Heart left ventricle (tissue), 16 donors: ENCODE data around the gene NDUFS3. TPM values are rescaled to one million over a fixed set of nuclear protein-coding genes. Genes with fewer than 3 reads are reported as not detected.
A peak's percentile ranks its signal among the peaks of the same experiment; 100 is the strongest.

Experiments used
- ATAC-seq, 4 donors: fragments of 200-7000 bp; cut with Tn5 transposase; one replicate each; pipeline ENCODE4 v1.9.1; 2020 to 2022; ENCODE audit warnings: moderate library complexity in 4 of 4, mild to moderate bottlenecking in 3 of 4, moderate number of reproducible peaks in 1 of 4
- DNase-seq, 5 donors: peaks; one replicate each; pipeline ENCODE4 v3.0.0-alpha.2; 2020
- H3K27ac ChIP-seq, 12 donors: fragments of 200-600 bp; sonication (generic) in 4 of 12; one replicate each; pipeline versions ENCODE4 v1.5.0 to v1.8.0; 2016 to 2022; ENCODE audit warnings: mild to moderate bottlenecking in 2 of 12
- H3K27me3 ChIP-seq, 9 donors: fragments of 200-600 bp; sonication (generic) in 2 of 9; one replicate each; pipeline versions ENCODE4 v1.5.1 to v1.8.0; 2016 to 2022; ENCODE audit warnings: mild to moderate bottlenecking in 3 of 9
- H3K36me3 ChIP-seq, 9 donors: fragments of 200-600 bp; sonication (generic) in 2 of 9; one replicate each; pipeline versions ENCODE4 v1.5.0 to v1.8.0; 2018 to 2022; ENCODE audit warnings: mild to moderate bottlenecking in 2 of 9
- H3K4me1 ChIP-seq, 12 donors: fragments of 200-600 bp; sonication (generic) in 4 of 12; one replicate each; pipeline versions ENCODE4 v1.5.0 to v1.8.0; 2016 to 2022; ENCODE audit warnings: mild to moderate bottlenecking in 3 of 12
- H3K4me3 ChIP-seq, 12 donors: fragments of 200-600 bp; sonication (generic) in 4 of 12; one replicate each; pipeline versions ENCODE4 v1.5.0 to v1.8.0; 2017 to 2022; ENCODE audit warnings: mild to moderate bottlenecking in 9 of 12, moderate library complexity in 4 of 12
- H3K9me3 ChIP-seq, 12 donors: fragments of 200-600 bp; sonication (generic) in 4 of 12; one replicate each; pipeline versions ENCODE4 v1.5.0 to v1.8.0; 2016 to 2022; ENCODE audit warnings: mild to moderate bottlenecking in 1 of 12
- POLR2A ChIP-seq, 2 donors: fragments of 450-650 bp; IDR thresholded peaks; one replicate each; pipeline ENCODE4 v1.6.1; 2017; ENCODE audit warnings: antibody characterized with exemption in 2 of 2, mild to moderate bottlenecking in 2 of 2, moderate library complexity in 2 of 2
- WGBS, 4 donors: extraction: QIAGEN DNeasy Blood & Tissue Kit in 2 of 4; methylation state at CpG; one replicate each; pipeline versions ENCODE4 v1.1.5 to v1.1.7; 2013 to 2018; 5-methylcytosine and 5-hydroxymethylcytosine counted together
- intact Hi-C, 10 donors: fragments of 100-400 bp; cut with DNase I; formaldehyde crosslinking; loops; one replicate each; pipeline versions ENCODE4 v1.11.1 to v1.14.2; 2022
- polyA plus RNA-seq, 2 donors: library from polyadenylated mRNA; stranded (reverse); fragments of 200-250 nt; gene quantifications; one replicate each; pipeline ENCODE4 v1.2.3, GENCODE V29; 2013
- total RNA-seq, 9 donors: library from RNA; depleted of rRNA in 2 of 9; stranded (reverse); fragments of >200 nt in 2 of 9; fragmentation: NEBNext Ultra II Directional in 3 of 9; extraction: Animal tissue kit (Norgen Biotek cat#: 25700) in 3 of 9; gene quantifications; one replicate each; pipeline versions ENCODE4 v1.1.0 to v1.2.4, GENCODE V29; 2016 to 2023
- TF ChIP-seq, protein P1 (sequence below), 12 donors: fragments of 200-600 bp; sonication (generic) in 4 of 12; IDR thresholded peaks; one replicate each; pipeline versions ENCODE4 v1.5.0 to v1.8.0; 2018 to 2022; ENCODE audit warnings: antibody characterized with exemption in 12 of 12, mild to moderate bottlenecking in 5 of 12
- donor health status: ischemic (EF 13 %, LVEDD 7.1; RV severe dilation, severe dysfunction).
- donor health status: healthy with polysubstance abuse.
- donor health status: DM: no; HTN: yes; CAD: no.
- donor health status: DM: no; HTN: no; CAD: no.
- donor health status: ischemic (EF 25% LVEDD 6.9; RV normal size, moderate dysfunction).
- donor health status: ischemic (EF 25% LVEDD 5.7; RV mildly dilated, moderate dysfunction).
- donor health status: healthy.
- donor health status: DM: yes; HTN: yes; CAD: no.
- donor health status: ischemic (EF 35%, LVEDD 5.7; RV mildly dilated, moderate dysfunction).
- donor health status: nonischemic (EF 11% LVEDD 7.7; RV severe dilation, severe dysfunction).
- donor health status: DM: yes; HTN: yes; CAD: no.
- donor health status: PGD.
- donor health status: ischemic (EF 29% LVEDD 5.4; RV normal size, mild dysfunction).
- donor health status: nonischemic (EF 23%, LVEDD 6.1; RV moderate dilation, normal function).

The NDUFS3 gene
- total and polyA plus RNA-seq, 11 donors: 134 to 478 (median 236) TPM

DNA sequence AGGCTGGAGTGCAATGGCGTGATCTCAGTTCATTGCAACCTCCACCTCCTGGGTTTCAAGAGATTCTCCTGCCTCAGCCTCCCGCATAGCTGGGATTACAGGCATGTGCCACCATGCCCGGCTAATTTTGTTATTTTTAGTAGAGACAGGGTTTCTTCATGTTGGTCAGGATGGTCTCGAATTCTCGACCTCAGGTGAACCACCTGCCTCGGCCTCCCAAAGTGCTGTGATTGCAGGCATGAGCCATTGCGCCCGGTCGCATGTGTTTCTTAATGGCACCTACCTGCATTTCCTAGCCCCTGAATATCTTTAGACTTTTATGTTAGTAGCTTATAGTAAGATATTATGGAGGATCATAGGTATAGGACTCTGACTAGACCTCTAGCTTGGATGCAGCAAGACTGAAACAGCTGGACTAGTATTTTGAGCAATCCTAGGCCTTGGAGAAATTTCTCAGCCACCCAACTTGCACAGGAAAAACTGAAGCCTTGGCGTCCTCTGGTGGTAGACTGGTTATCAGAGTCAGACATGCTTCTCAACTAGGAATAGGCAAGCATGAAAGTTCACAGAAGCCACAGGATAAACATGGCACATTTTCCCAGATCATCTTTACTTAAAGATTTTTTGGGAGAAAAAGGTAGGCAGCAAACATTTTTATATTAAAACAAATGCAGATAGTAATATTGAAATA, 38.0 kb downstream of the NDUFS3 start:
- Histone ChIP-seq H3K4me1 (peaks cover 0 to 12% (median 3%) of the 10 kb centered on the region in 12 donors), H3K27me3 (no peaks in the 10 kb centered on the region), H3K27ac (peak overlapping the region in 1 of 12 donors; percentile 4), H3K9me3 (no peaks in the 10 kb centered on the region), H3K4me3 (no peak overlapping the region), H3K36me3 (peaks cover 0 to 62% (median 39%) of the 10 kb centered on the region in 9 donors)
- DNase-seq: peak in 4 of 5 donors; percentile 46 to 66 (median 62)
- intact Hi-C loops: loop anchor here in 6 of 10 donors (2.0 to 10.0 kb wide), 5 partner anchors 50 to 242 kb away; partner anchors contain the start of genes PTPMT1 (in 1 of the 6) and SPI1 (in 1 of the 6)
- TF ChIP-seq, protein P1, sequence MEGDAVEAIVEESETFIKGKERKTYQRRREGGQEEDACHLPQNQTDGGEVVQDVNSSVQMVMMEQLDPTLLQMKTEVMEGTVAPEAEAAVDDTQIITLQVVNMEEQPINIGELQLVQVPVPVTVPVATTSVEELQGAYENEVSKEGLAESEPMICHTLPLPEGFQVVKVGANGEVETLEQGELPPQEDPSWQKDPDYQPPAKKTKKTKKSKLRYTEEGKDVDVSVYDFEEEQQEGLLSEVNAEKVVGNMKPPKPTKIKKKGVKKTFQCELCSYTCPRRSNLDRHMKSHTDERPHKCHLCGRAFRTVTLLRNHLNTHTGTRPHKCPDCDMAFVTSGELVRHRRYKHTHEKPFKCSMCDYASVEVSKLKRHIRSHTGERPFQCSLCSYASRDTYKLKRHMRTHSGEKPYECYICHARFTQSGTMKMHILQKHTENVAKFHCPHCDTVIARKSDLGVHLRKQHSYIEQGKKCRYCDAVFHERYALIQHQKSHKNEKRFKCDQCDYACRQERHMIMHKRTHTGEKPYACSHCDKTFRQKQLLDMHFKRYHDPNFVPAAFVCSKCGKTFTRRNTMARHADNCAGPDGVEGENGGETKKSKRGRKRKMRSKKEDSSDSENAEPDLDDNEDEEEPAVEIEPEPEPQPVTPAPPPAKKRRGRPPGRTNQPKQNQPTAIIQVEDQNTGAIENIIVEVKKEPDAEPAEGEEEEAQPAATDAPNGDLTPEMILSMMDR (IDR thresholded peaks at IDR 0.05): peak; percentile 19 to 85 (median 70)
- no peak for TF ChIP-seq POLR2A (IDR thresholded peaks at IDR 0.05)
- ATAC-seq: peak; percentile 49 to 85 (median 82)
- WGBS, 4 donors: 80 to 87% (median 86%) methylated on average over 10 of the region's 10 CpGs

DNA sequence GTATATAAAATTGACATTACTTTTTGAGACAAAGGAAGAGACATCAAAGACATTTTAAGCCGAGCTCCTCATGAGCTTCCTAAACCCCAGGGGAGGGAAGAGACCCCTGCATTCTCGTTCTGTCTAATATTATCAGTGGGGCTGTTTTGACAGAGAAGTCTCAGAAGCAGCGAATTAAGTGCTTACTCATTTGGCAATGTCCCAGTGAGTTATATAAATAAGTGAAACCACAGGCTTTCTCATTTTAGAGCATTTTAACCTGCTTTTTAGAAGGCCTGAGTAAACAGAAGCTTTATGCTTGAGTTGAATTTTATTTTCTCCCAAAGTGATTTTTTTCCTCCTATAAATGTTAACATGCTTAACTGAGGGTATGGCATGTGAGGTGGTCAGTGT, 38.5 kb downstream of the NDUFS3 start:
- H3K36me3 ChIP-seq: peaks cover 0 to 67% (median 44%) of the 10 kb centered on the region in 9 donors
- H3K9me3 ChIP-seq: no peaks in the 10 kb centered on the region
- H3K27ac ChIP-seq: peak overlapping the region in 2 of 12 donors; percentile 3 to 4
- 49 to 59% (median 51%) methylated on average over 3 of the region's 3 CpGs for WGBS, 4 donors
- intact Hi-C loops: loop anchor here in 6 of 10 donors (2.0 to 10.0 kb wide), 5 partner anchors 50 to 243 kb away; partner anchors contain the start of genes PTPMT1 (in 1 of the 6) and SPI1 (in 1 of the 6)
- no peaks in the 10 kb centered on the region for H3K27me3 ChIP-seq
- peaks cover 0 to 12% (median 3%) of the 10 kb centered on the region in 12 donors for H3K4me1 ChIP-seq
- DNase-seq: no peak
- TF ChIP-seq POLR2A (IDR thresholded peaks at IDR 0.05): no peak
- TF ChIP-seq, protein P1 (IDR thresholded peaks at IDR 0.05): peak in 1 of 12 donors; percentile 4
- no peak overlapping the region for H3K4me3 ChIP-seq
- ATAC-seq: no peak

DNA sequence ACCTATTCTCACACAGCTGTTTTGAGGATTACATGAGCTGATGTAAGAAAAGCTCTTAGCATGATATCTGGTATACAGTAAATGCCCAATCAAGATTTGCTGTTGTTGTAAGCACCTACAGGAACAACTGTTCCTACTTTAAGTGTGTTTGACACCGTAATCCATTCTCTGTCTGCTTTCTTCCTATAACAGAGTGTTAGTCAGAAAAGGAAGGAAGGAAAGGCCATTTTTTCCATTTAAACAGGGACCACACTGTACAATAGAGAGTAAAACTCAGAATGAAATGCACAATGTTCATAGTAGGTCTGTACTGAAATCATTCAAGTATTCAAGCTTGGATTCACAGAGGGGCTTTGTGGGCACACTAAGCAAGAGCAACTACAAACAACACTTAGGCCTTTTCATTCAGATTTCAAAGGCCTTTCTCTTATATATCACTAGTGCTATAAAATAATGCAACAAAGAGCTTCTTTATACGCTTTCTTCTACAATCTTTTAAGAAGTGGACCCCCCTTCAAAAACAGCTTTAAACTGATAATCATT, 42.0 kb downstream of the NDUFS3 start:
- WGBS, 4 donors: 78 to 88% (median 84%) methylated on average over 2 of the region's 2 CpGs
- H3K4me1 ChIP-seq: peaks cover 0 to 12% (median 3%) of the 10 kb centered on the region in 12 donors
- H3K36me3 ChIP-seq: peaks cover 0 to 98% (median 79%) of the 10 kb centered on the region in 9 donors

More for the DNA sequence above, 42.0 kb downstream of the NDUFS3 start:
- Histone ChIP-seq H3K9me3 (no peaks in the 10 kb centered on the region), H3K27ac (no peak overlapping the region), H3K4me3 (no peak overlapping the region), H3K27me3 (no peaks in the 10 kb centered on the region)
- intact Hi-C loops: no loop called here
- TF ChIP-seq POLR2A (IDR thresholded peaks at IDR 0.05): no peak
- TF ChIP-seq, protein P1 (IDR thresholded peaks at IDR 0.05): no peak
- DNase-seq (no peak), ATAC-seq (no peak)
